Measurements from ENCODE around the gene LY6G6F. TPM values are rescaled to one million over a fixed set of nuclear protein-coding genes. Genes with fewer than 3 reads are reported as not detected.
A peak's percentile ranks its signal among the peaks of the same experiment; 100 is the strongest.

The LY6G6F gene
- total RNA-seq, 1 donor from 2014 or later, result 0.97 TPM

GRCh38 chr6:31692886-31693285 lies 13.8 kb upstream of the LY6G6F start:
- Histone ChIP-seq H3K9me3 (no peaks in the 10 kb centered on the region), H3K4me3 (no peak overlapping the region)
- intact Hi-C loops (cut with DNase I), result no loop called here

GRCh38 chr6:31693535-31693934 lies 13.1 kb upstream of the LY6G6F start:
- no peak for TF ChIP-seq CTCF (IDR thresholded peaks at IDR 0.05)
- H3K27ac ChIP-seq, result no peak overlapping the region
- no peaks in the 10 kb centered on the region for H3K9me3 ChIP-seq
- ATAC-seq (no peak), DNase-seq (no peak)
- no peak overlapping the region for H3K4me3 ChIP-seq
- intact Hi-C loops (cut with DNase I), result no loop called here
- H3K4me1 ChIP-seq, result peaks cover 4% of the 10 kb centered on the region
- no peaks in the 10 kb centered on the region for H3K27me3 ChIP-seq (ENCODE audit: low read depth)
- H3K36me3 ChIP-seq, result peaks cover 97% of the 10 kb centered on the region

More at GRCh38 chr6:31692886-31693285, 13.8 kb upstream of the LY6G6F start:
- H3K36me3 ChIP-seq, result peaks cover 97% of the 10 kb centered on the region
- ATAC-seq, result no peak
- H3K4me1 ChIP-seq, result peaks cover 4% of the 10 kb centered on the region
- H3K27ac ChIP-seq, result no peak overlapping the region
- no peak for TF ChIP-seq CTCF (IDR thresholded peaks at IDR 0.05)
- no peaks in the 10 kb centered on the region for H3K27me3 ChIP-seq (ENCODE audit: low read depth)
- DNase-seq, result no peak

DNA sequence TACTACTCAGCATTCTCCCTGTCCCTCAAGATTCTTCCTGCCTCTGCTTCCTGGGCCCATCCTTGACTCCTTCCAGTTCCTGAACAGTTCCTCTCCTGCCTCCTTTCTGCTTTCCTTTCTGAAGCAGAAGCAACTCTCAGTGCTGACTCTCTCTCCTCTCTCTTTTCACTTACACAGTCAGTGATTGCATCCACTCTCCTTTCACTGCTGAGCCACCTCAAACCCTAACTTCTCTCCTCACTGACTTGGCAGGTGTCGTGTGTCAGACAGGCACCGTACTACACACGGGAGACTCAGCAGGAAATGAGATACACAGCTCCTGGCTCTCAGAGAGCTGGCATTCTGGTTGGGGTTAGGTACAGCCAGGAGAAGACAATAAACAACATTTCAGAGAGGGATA lies 9.1 kb upstream of the LY6G6F start:
- no peak overlapping the region for H3K27ac ChIP-seq
- H3K4me3 ChIP-seq, result no peak overlapping the region
- H3K9me3 ChIP-seq, result no peaks in the 10 kb centered on the region
- intact Hi-C loops (cut with DNase I), result no loop called here
- peaks cover 82% of the 10 kb centered on the region for H3K36me3 ChIP-seq
- ATAC-seq (no peak), DNase-seq (no peak)
- no peaks in the 10 kb centered on the region for H3K27me3 ChIP-seq (ENCODE audit: low read depth)
- peaks cover 23% of the 10 kb centered on the region for H3K4me1 ChIP-seq
- TF ChIP-seq CTCF (IDR thresholded peaks at IDR 0.05), result no peak

GRCh38 chr6:31700740-31701401 lies 5.8 kb upstream of the LY6G6F start:
- Histone ChIP-seq H3K27me3 (ENCODE audit: low read depth) (no peaks in the 10 kb centered on the region), H3K36me3 (peaks cover 49% of the 10 kb centered on the region), H3K9me3 (no peaks in the 10 kb centered on the region), H3K27ac (peak overlapping the region; percentile 98), H3K4me1 (peaks cover 30% of the 10 kb centered on the region), H3K4me3 (no peak overlapping the region)
- intact Hi-C loops (cut with DNase I), result no loop called here
- TF ChIP-seq CTCF (IDR thresholded peaks at IDR 0.05), result no peak
- DNase-seq (no peak), ATAC-seq (no peak)

GRCh38 chr6:31701666-31702404 lies 4.8 kb upstream of the LY6G6F start:
- TF ChIP-seq CTCF (IDR thresholded peaks at IDR 0.05), result no peak
- Histone ChIP-seq H3K9me3 (no peaks in the 10 kb centered on the region), H3K27me3 (ENCODE audit: low read depth) (no peaks in the 10 kb centered on the region), H3K27ac (peak overlapping the region; percentile 98), H3K4me3 (peak overlapping the region; percentile 81), H3K36me3 (peaks cover 39% of the 10 kb centered on the region), H3K4me1 (peaks cover 30% of the 10 kb centered on the region)
- ATAC-seq, result peak in 1 of 2 donors; percentile 5
- intact Hi-C loops (cut with DNase I), result no loop called here
- no peak for DNase-seq

All from lower lobe of right lung (tissue), 2 donors.